Measurements from ENCODE around the gene PLEKHH3. TPM values are rescaled to one million over a fixed set of nuclear protein-coding genes. Genes with fewer than 3 reads are reported as not detected.

Gene PLEKHH3, protein sequence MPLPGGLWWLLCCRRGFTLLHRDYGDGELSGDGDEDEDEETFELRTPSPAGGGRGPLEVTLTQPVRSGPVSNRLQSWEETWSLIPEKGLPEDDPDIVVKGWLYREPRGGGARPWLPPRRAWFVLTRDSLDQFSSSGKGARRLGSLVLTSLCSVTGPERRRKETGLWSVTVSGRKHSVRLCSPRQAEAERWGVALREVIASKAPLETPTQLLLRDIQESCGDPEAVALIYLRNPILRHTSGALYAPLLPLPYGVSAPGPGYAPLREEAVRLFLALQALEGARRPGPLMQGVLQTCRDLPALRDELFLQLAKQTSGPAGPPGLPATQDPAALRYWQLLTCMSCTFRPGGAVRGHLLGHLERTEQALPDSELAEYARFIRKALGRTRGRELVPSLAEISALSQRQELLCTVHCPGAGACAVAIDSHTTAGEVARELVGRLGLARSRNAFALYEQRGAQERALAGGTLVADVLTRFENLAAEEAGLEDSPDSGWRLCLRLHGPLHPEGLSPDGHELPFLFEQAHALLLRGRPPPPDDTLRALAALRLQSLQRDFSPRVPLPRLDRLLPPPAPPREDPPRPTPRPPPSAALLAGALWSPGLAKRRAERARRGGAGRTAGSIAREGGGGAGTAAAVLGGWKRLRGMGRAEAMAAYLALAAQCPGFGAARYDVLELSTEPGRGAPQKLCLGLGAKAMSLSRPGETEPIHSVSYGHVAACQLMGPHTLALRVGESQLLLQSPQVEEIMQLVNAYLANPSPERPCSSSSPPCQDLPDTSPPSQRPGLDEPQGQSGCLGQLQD
- total RNA-seq = 15.7 TPM
- polyA plus RNA-seq = 46.0 TPM

DNA sequence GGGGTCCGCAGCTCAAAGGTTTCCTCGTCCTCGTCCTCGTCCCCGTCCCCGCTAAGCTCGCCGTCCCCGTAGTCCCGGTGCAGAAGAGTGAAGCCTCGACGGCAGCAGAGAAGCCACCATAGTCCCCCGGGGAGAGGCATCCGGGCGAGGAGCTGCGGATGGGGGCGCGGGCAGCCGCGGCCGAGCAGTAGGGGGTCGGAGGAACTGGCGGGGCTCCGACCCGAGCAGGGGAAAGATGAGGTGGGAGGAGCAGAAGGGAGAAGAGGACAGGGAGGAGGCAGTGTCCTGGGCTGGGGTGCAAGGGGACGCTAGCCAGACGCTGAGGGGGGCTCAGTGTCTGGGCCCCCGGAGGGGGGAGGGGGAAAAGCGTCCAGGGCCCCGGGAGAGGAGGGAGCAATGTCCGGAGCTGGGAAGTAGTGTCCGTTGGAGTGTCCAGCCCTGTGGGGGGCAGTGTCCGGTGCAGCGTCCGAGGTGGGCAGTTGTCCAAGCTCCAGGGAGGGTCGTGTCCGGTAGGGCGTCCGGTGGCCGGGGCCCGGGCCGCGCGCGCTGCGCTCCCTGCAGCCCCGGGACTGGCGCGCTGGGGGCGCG lies at the start of gene PLEKHH3:
Gene PLEKHH3 (minus strand): TSS at position 571 of the 588 bp plus-strand sequence. CDS start 431 bp downstream, at position 140.
- under 1% methylated on average over 51 of the region's 51 CpGs for WGBS
- DNase-seq (ENCODE audit: extremely low spot score) = no peak
- Histone ChIP-seq H3K4me1 (ENCODE audit: insufficient read depth) (no peaks in the 10 kb centered on the region), H3K4me3 (ENCODE audit: low read depth, low read length) (peak within 1 kb of the TSS; percentile 89), H3K27ac (ENCODE audit: low read depth) (peak within 1 kb of the TSS; percentile 97), H3K36me3 (ENCODE audit: insufficient read depth) (no peaks in the 10 kb centered on the region)

DNA sequence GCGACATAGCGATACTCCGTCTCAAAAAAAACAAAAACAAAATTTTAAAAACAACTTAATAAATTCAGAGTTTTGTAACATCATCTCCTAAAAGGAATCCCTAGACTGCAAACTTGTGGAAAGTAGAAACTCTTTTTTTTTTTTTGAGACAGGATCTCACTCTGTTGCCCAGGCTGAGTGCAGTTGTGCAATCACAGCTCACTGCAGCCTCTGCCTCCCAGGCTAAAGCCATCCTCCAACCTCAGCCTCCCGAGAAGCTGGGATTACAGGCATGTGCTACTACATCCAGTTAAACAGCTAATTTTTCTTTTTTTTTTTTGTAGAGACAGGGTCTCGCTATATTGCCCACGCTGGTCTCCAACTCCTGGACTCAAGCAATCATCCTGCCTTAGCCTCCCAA lies 48.3 kb upstream of the PLEKHH3 start:
- Histone ChIP-seq H3K36me3 (ENCODE audit: insufficient read depth) (peaks cover 8% of the 10 kb centered on the region), H3K27ac (ENCODE audit: low read depth) (no peak overlapping the region), H3K4me3 (ENCODE audit: low read depth, low read length) (no peak overlapping the region), H3K4me1 (ENCODE audit: insufficient read depth) (no peaks in the 10 kb centered on the region)
- 97% methylated on average over 6 of the region's 6 CpGs for WGBS
- no peak for DNase-seq (ENCODE audit: extremely low spot score)

DNA sequence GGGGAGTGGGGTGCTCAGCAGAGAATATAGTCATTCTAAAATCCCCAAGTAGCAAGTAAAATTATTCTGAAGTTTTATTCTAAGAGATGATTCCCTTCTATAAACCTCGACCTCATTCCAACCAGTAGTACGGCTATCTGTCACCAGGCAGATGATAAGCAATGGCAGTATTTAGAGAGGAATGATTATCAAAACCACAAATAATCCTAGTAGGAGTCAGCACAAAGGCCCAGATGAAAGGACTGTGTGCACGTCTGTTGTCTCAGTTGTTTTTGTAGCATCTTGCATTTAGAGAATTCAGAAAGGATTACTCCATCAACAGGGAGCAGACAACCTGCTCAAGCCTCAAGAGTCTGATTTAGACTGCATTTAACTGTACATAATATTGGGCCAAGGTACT lies 46.8 kb upstream of the PLEKHH3 start:
- H3K4me1 ChIP-seq (ENCODE audit: insufficient read depth) = no peaks in the 10 kb centered on the region
- H3K27ac ChIP-seq (ENCODE audit: low read depth) = no peak overlapping the region
- H3K36me3 ChIP-seq (ENCODE audit: insufficient read depth) = peaks cover 9% of the 10 kb centered on the region
- 66% methylated on average over 3 of the region's 3 CpGs for WGBS
- DNase-seq (ENCODE audit: extremely low spot score) = no peak
- H3K4me3 ChIP-seq (ENCODE audit: low read depth, low read length) = no peak overlapping the region

DNA sequence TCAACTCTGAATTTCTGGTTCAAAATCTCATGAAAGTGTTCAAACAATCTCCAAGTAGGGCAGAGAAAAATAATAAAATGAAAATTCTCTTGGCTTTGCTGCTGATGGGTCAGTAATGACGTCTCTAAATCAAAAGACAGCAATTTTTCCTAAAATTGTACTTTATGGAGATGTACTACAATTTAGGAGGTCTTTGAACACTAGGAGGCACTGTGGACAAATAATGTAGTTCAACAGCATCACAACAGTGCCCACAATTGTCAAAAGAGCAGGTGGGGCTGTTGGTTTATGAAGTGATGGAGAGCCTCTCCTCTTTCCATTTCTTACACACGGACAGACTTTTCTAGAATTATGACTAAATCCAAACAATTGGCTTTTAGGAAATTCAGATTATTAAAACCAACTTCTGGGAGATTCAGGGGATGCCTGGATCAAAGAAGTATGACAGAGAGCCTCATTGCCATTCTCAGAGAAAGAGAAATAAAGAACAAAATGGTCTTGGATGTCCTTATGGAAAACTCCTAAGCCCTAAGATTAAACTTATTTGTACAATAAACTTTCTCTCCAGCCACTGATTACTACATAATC lies 44.3 kb upstream of the PLEKHH3 start:
- DNase-seq (ENCODE audit: extremely low spot score) = peak; percentile 36
- Histone ChIP-seq H3K4me3 (ENCODE audit: low read depth, low read length) (no peak overlapping the region), H3K27ac (ENCODE audit: low read depth) (no peak overlapping the region), H3K36me3 (ENCODE audit: insufficient read depth) (peaks cover 19% of the 10 kb centered on the region), H3K4me1 (ENCODE audit: insufficient read depth) (no peaks in the 10 kb centered on the region)
- 11% methylated on average over 2 of the region's 2 CpGs for WGBS

DNA sequence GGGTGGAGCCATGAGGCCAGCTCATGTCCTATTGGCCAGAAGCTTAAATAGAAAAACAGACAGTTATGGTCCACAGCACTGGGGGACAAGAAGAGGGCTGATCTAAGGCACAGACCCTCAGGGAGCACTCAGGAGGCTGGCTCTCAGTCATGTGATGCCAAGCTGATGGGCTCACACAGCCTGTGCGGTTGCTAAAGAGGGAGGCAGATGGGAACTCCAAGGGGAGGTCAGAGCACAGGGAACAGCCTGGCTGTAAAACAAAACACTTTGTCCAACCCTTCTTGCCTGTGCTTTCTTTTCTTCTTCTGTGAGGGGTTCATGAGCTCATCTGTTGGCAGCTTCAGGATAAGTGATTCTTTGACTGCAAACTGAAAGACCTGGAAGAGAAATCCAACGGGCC lies 32.8 kb upstream of the PLEKHH3 start:
- DNase-seq (ENCODE audit: extremely low spot score) = no peak
- WGBS = 91% methylated on average over 2 of the region's 2 CpGs
- Histone ChIP-seq H3K4me1 (ENCODE audit: insufficient read depth) (no peaks in the 10 kb centered on the region), H3K27ac (ENCODE audit: low read depth) (no peak overlapping the region), H3K36me3 (ENCODE audit: insufficient read depth) (peaks cover 11% of the 10 kb centered on the region), H3K4me3 (ENCODE audit: low read depth, low read length) (no peak overlapping the region)

DNA sequence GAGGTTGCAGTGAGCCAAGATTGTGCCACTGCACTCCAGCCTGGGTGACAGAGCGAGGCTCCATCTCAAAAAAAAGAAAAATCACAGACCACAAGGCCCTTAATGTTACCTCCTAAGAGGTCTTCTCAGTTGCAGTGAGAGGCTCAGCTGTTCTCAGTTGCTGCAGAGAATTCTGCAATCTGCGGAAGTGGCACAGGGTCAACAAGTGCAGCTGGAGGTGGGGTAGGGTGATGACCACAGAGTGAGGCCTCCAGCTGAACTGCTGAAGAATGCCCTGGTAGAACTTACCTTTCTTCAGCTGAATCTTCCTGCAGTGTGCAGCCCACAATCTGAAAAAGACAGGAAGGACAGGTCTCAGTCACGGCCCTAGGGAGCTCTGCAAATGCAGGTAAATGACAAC lies 31.8 kb upstream of the PLEKHH3 start:
- no peaks in the 10 kb centered on the region for H3K4me1 ChIP-seq (ENCODE audit: insufficient read depth)
- no peak for DNase-seq (ENCODE audit: extremely low spot score)
- WGBS = 93% methylated on average over 3 of the region's 3 CpGs
- H3K36me3 ChIP-seq (ENCODE audit: insufficient read depth) = peaks cover 11% of the 10 kb centered on the region
- no peak overlapping the region for H3K27ac ChIP-seq (ENCODE audit: low read depth)
- H3K4me3 ChIP-seq (ENCODE audit: low read depth, low read length) = no peak overlapping the region

DNA sequence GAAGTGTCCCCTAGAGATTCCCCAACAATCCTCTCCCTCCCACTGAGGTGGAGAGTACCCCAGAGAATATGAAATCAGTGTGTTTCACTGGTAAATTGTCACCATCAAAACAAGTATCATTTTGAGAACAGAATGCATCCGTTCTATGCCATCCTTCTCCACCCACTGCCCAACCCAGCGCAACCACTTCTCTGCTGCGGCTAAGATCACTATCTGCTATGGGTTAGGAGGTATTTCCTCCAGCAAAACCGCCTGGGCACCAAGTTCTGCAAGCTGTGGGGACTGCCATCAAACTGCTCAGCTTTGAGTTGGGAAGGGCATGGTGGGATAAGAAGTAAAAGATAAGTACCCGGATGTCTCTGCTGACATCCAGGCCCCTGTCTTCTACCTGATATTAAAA lies 29.9 kb upstream of the PLEKHH3 start:
- 79% methylated on average over 5 of the region's 5 CpGs for WGBS
- no peak overlapping the region for H3K4me3 ChIP-seq (ENCODE audit: low read depth, low read length)
- H3K27ac ChIP-seq (ENCODE audit: low read depth) = no peak overlapping the region
- no peak for DNase-seq (ENCODE audit: extremely low spot score)
- H3K36me3 ChIP-seq (ENCODE audit: insufficient read depth) = peaks cover 6% of the 10 kb centered on the region
- H3K4me1 ChIP-seq (ENCODE audit: insufficient read depth) = no peaks in the 10 kb centered on the region

DNA sequence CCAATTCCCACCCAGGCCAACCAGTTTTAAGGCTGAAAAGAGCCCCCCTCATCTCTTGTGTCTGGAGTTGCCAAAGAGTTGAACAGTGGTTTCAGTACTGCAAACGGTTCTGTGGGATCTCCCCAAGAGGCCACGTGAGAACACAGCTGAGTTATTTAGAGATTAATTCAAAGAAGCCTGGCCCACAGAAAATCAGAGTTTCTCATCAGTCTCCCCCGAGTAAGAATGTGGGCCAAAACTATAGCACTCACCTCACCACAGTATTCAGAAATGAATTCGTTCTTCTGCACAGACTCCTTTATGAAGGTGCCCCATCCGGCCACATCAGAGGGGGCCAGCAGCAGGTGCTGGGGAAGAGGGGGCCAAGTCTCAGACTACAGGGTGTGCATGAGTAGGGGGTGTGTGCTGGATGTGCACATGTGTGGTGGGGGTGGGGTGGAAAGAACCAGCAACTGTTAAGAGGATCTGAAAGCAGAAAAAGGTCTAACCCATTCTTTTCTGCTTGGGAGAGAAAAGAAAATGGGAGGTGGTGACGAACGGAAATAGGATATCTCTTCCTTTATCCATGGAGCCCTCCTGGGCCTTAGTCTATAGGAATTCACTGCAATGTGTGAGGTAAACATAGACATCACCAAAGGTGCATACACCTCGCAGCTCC lies 28.2 kb upstream of the PLEKHH3 start:
- WGBS = 83% methylated on average over 8 of the region's 8 CpGs
- H3K4me3 ChIP-seq (ENCODE audit: low read depth, low read length) = no peak overlapping the region

DNA sequence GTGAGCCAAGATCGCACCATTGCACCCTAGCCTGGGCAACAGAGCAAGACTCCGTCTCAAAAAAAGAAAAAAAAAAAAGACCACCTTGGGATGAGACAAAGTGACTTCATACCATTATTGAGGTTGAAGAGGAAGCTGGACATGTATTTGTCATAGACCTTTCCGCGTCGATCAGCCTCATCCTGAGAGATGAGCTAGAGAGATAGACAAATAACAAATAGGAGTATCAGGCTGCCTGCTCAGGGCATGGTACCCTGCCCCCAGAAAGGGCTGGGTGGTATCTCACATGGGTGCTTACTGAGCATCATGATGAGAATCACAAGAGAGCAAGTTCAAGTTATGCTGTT lies 27.7 kb upstream of the PLEKHH3 start:
- H3K27ac ChIP-seq (ENCODE audit: low read depth) = no peak overlapping the region
- WGBS = 95% methylated on average over 5 of the region's 5 CpGs
- peaks cover 4% of the 10 kb centered on the region for H3K36me3 ChIP-seq (ENCODE audit: insufficient read depth)
- no peak for DNase-seq (ENCODE audit: extremely low spot score)
- H3K4me1 ChIP-seq (ENCODE audit: insufficient read depth) = no peaks in the 10 kb centered on the region
- no peak overlapping the region for H3K4me3 ChIP-seq (ENCODE audit: low read depth, low read length)

More for the DNA sequence above, 28.2 kb upstream of the PLEKHH3 start:
- DNase-seq (ENCODE audit: extremely low spot score) = no peak
- peaks cover 4% of the 10 kb centered on the region for H3K36me3 ChIP-seq (ENCODE audit: insufficient read depth)
- H3K27ac ChIP-seq (ENCODE audit: low read depth) = no peak overlapping the region
- H3K4me1 ChIP-seq (ENCODE audit: insufficient read depth) = no peaks in the 10 kb centered on the region

DNA sequence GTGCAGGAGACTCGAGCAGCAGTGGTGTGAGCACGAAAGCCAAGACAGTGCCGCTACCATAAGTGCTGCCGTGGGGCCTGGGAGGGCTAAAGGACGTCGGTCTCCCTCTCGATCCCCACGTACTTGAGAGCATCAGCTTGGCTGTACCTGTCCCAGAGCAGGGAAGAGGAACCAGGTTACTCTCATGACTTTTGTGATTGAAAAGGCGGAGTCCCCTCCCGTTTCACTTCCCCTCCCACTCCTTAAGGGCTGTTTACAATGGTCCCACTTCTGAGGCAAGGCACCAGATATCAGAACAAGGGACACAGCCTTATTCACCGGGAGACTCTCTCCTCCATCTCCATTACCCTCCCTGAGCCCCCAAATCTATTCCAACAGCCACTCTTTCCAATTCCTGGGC lies 25.7 kb upstream of the PLEKHH3 start:
- Histone ChIP-seq H3K27ac (ENCODE audit: low read depth) (no peak overlapping the region), H3K36me3 (ENCODE audit: insufficient read depth) (no peaks in the 10 kb centered on the region), H3K4me1 (ENCODE audit: insufficient read depth) (no peaks in the 10 kb centered on the region), H3K4me3 (ENCODE audit: low read depth, low read length) (no peak overlapping the region)
- WGBS = 86% methylated on average over 11 of the region's 11 CpGs
- DNase-seq (ENCODE audit: extremely low spot score) = no peak

DNA sequence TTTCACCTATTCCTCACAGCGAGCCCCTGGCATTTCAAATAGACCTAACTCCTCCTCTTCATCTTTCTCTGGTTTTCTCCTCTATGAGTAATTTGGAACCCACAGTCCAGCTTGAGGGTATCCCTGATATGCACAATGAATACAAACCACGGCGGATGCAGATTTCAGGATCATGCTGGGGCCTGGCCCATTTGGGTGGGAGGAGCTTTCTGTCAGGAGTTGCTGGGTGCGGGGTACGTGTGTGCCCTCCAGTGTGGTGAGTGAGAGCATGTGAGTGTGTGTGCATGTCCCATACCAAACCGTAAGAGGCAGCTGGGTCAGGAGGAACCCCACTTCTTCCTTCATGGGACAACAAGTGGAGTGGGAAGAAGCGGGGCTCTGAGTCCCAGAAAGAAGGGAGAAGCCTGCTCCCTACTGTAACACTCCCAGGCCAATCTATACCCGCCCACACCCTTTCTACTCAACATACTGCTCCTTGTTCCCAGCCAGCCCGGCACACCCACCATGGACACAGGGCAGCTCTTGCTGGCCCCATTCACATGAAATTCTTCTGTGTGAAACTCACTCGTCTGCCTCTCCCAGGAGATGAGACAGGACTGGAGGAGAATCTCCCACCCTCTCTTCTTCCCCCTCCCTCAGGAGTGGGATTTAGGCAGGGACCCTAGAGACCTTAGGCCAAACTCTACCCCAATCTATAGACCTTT lies 23.9 kb upstream of the PLEKHH3 start:
- no peak overlapping the region for H3K4me3 ChIP-seq (ENCODE audit: low read depth, low read length)
- WGBS = 81% methylated on average over 10 of the region's 10 CpGs
- no peaks in the 10 kb centered on the region for H3K36me3 ChIP-seq (ENCODE audit: insufficient read depth)
- H3K4me1 ChIP-seq (ENCODE audit: insufficient read depth) = no peaks in the 10 kb centered on the region
- no peak overlapping the region for H3K27ac ChIP-seq (ENCODE audit: low read depth)
- DNase-seq (ENCODE audit: extremely low spot score) = no peak

DNA sequence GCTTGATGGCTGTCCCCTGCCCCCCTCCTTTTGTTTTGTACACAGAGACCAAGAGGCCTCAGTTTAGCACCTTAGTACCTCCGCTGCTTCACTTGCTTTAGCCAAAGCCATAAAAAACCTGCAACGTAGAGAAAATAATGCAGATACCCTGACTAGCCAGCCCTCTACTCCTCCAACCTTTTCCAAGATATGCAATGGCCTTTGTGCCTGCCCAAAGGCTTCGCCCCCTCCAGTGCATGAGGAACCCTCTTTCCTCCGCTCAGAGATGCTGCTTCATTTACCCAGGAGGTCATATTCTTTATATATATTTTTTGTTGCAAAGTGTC lies 22.6 kb upstream of the PLEKHH3 start:
- H3K4me1 ChIP-seq (ENCODE audit: insufficient read depth) = no peaks in the 10 kb centered on the region
- no peaks in the 10 kb centered on the region for H3K36me3 ChIP-seq (ENCODE audit: insufficient read depth)
- no peak overlapping the region for H3K27ac ChIP-seq (ENCODE audit: low read depth)
- 76% methylated on average over 4 of the region's 4 CpGs for WGBS
- no peak for DNase-seq (ENCODE audit: extremely low spot score)
- H3K4me3 ChIP-seq (ENCODE audit: low read depth, low read length) = no peak overlapping the region
